Lower leg skin (tissue), 3 donors: ENCODE data around the gene MGLL.

Experiments
- CTCF ChIP-seq, 3 donors: fragments of 450-650 bp; IDR thresholded peaks; one replicate each; pipeline ENCODE4 v1.5.1; 2016; ENCODE audit warnings: antibody characterized with exemption in 3 of 3, mild to moderate bottlenecking in 3 of 3, moderate library complexity in 2 of 3
- POLR2A ChIP-seq, 2 donors: fragments of 450-650 bp; IDR thresholded peaks; one replicate each; pipeline ENCODE4 v1.6.1; 2016 to 2017; ENCODE audit warnings: antibody characterized with exemption in 2 of 2, mild to moderate bottlenecking in 1 of 2, moderate library complexity in 1 of 2

GRCh38 chr3:127790882-127791183, 31.5 kb downstream of the MGLL start:
- no peak for TF ChIP-seq CTCF (IDR thresholded peaks at IDR 0.05)
- TF ChIP-seq POLR2A (IDR thresholded peaks at IDR 0.05), result no peak
